Measurements from ENCODE around the gene NLRP8. TPM values are rescaled to one million over a fixed set of nuclear protein-coding genes. Genes with fewer than 3 reads are reported as not detected.

Gene NLRP8
- total RNA-seq, 1 experiment from 2014 or later: not detected

DNA sequence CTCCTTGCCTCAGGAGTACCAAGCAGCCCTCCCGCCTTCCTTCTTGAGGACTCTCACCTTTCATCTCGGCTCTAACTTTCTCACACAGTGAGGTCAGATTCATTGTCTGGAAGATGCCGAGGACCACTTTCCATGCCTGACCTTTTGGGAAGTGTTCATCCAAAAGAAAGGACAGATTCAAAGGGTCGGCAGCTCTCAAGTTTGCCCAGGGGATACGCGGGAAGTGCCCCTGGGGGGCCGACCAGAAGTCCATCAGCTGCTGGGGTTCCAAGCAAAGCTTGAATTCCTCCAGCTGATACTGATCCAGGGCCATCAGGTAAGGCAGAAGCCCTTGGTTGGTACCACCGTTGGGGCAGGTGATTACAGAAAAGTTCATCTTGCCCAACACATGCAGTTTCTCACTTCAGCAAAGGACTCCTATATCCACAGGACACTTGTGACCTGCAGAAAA is 15.7 kb upstream of the NLRP8 start, which contains the start of gene NLRP13:
Gene NLRP13 (minus strand): TSS at position 401 of the 451 bp plus-strand sequence. CDS start 25 bp downstream, at position 376.
- Histone ChIP-seq H3K4me1 (ENCODE audit: insufficient read depth, low read length, poor library complexity, severe bottlenecking) (no peaks in the 10 kb centered on the region), H3K27me3 (replicated peaks; ENCODE audit: insufficient read depth, low read depth, low read length, poor library complexity) (no peaks in the 10 kb centered on the region), H3K9me3 (ENCODE audit: low read depth, low read length, poor library complexity, severe bottlenecking) (no peaks in the 10 kb centered on the region), H3K27ac (ENCODE audit: low read depth, low read length, poor library complexity, severe bottlenecking) (no peak within 1 kb of the TSS), H3K36me3 (ENCODE audit: insufficient read depth, low read length, poor library complexity, severe bottlenecking) (no peaks in the 10 kb centered on the region), H3K4me3 (ENCODE audit: low read depth, low read length, poor library complexity, severe bottlenecking) (no peak within 1 kb of the TSS)
- ChIA-PET CTCF (no interaction called here), POLR2A (ENCODE audit: low non-redundant PET) (no interaction called here)
- intact Hi-C loops (cut with micrococcal nuclease; ENCODE audit: unreplicated experiment): no loop called here
- no peak for DNase-seq (ENCODE audit: low spot score)
- no TSS peak for BruUV-seq (replicated peaks)
- no peak for TF ChIP-seq CTCF (conservative IDR thresholded peaks at IDR 0.05; ENCODE audit: low read depth, low read length)
- no peak for TF ChIP-seq EZH2 (IDR thresholded peaks at IDR 0.05; ENCODE audit: borderline replicate concordance, low read depth, low read length, poor library complexity, severe bottlenecking)

DNA sequence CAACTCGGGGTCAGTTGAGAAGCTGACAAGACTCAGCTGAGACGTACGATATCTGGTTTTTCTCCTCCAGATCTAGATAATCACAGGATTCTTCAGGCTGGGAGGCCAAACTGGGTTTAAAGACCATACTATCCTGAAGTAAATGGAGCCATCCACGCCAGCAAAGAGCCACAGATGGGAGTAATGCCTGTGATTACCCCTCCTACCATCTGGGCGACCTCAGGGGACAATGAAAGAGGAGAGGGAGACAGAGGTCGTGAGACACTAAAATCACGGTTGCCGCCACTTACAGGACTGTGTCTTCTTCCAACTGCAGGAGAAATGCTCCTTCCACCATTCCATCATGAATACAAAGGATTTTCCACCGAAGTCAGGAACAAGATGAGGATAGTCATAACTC is 12.4 kb upstream of the NLRP8 start:
- TF ChIP-seq CTCF (conservative IDR thresholded peaks at IDR 0.05; ENCODE audit: low read depth, low read length) (no peak), EZH2 (IDR thresholded peaks at IDR 0.05; ENCODE audit: borderline replicate concordance, low read depth, low read length, poor library complexity, severe bottlenecking) (no peak)
- CTCF ChIA-PET: interaction anchor here (0.6 kb wide), 1 partner anchor 318 kb away, joined by 7 read pairs; no protein-coding TSS in a partner anchor
- no peaks in the 10 kb centered on the region for H3K27me3 ChIP-seq (replicated peaks; ENCODE audit: insufficient read depth, low read depth, low read length, poor library complexity)
- H3K4me3 ChIP-seq (ENCODE audit: low read depth, low read length, poor library complexity, severe bottlenecking): no peak overlapping the region
- POLR2A ChIA-PET (ENCODE audit: low non-redundant PET): no interaction called here
- no peaks in the 10 kb centered on the region for H3K4me1 ChIP-seq (ENCODE audit: insufficient read depth, low read length, poor library complexity, severe bottlenecking)
- H3K36me3 ChIP-seq (ENCODE audit: insufficient read depth, low read length, poor library complexity, severe bottlenecking): no peaks in the 10 kb centered on the region
- H3K27ac ChIP-seq (ENCODE audit: low read depth, low read length, poor library complexity, severe bottlenecking): no peak overlapping the region
- intact Hi-C loops (cut with micrococcal nuclease; ENCODE audit: unreplicated experiment): no loop called here
- DNase-seq (ENCODE audit: low spot score): no peak
- BruUV-seq (replicated peaks): no TSS peak
- no peaks in the 10 kb centered on the region for H3K9me3 ChIP-seq (ENCODE audit: low read depth, low read length, poor library complexity, severe bottlenecking)

DNA sequence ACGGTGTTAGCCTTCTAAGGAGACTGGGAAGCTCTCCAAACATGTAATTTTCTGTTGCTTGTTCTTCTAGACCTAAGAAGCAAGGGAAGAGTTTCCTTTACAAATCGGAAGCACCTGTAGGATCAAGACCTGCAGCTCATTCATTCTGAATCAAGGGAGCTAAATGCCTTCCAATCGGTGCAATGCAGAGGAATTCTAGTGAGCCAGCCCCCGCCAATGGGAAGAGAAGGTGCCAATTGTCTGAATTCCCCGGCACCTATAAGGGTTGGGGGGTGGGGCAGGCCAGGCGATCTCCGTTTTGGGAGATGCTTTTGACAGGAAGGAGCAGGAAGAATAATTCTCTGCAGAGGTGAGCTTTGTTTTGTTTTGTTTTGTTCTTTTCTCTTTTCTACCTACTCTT is 8.4 kb upstream of the NLRP8 start:
- no peak for DNase-seq (ENCODE audit: low spot score)
- Histone ChIP-seq H3K4me1 (ENCODE audit: insufficient read depth, low read length, poor library complexity, severe bottlenecking) (no peaks in the 10 kb centered on the region), H3K4me3 (ENCODE audit: low read depth, low read length, poor library complexity, severe bottlenecking) (no peak overlapping the region), H3K36me3 (ENCODE audit: insufficient read depth, low read length, poor library complexity, severe bottlenecking) (no peaks in the 10 kb centered on the region), H3K9me3 (ENCODE audit: low read depth, low read length, poor library complexity, severe bottlenecking) (no peaks in the 10 kb centered on the region), H3K27me3 (replicated peaks; ENCODE audit: insufficient read depth, low read depth, low read length, poor library complexity) (peaks cover 4% of the 10 kb centered on the region), H3K27ac (ENCODE audit: low read depth, low read length, poor library complexity, severe bottlenecking) (no peak overlapping the region)
- BruUV-seq (replicated peaks): no TSS peak
- no peak for TF ChIP-seq EZH2 (IDR thresholded peaks at IDR 0.05; ENCODE audit: borderline replicate concordance, low read depth, low read length, poor library complexity, severe bottlenecking)
- no peak for TF ChIP-seq CTCF (conservative IDR thresholded peaks at IDR 0.05; ENCODE audit: low read depth, low read length)
- ChIA-PET CTCF (no interaction called here), POLR2A (ENCODE audit: low non-redundant PET) (no interaction called here)
- intact Hi-C loops (cut with micrococcal nuclease; ENCODE audit: unreplicated experiment): no loop called here
